Stomach (tissue), 9 donors: ENCODE measurements around the gene HS6ST1. TPM values are rescaled to one million over a fixed set of nuclear protein-coding genes. Genes with fewer than 3 reads are reported as not detected.

Experiments used
- DNase-seq, 2 donors: peaks; one replicate each; pipeline versions ENCODE4 v3.0.0 to v3.0.0-alpha.2; 2013 to 2019
- H3K27ac ChIP-seq, 5 donors: fragments of 200-600 bp in 4 of 5; sonication (generic) in 4 of 5; one replicate each; pipeline ENCODE4 v1.5.1; 2013 to 2019; ENCODE audit warnings: mild to moderate bottlenecking in 1 of 5, moderate library complexity in 1 of 5
- H3K27me3 ChIP-seq, 3 donors: fragments of 200-600 bp; sonication (generic); one replicate each; pipeline ENCODE4 v1.5.1; 2017 to 2019; ENCODE audit warnings: mixed run types in 1 of 3
- H3K36me3 ChIP-seq, 4 donors: fragments of 200-600 bp; sonication (generic); 1 replicate in 3 of 4; 2 replicates in 1 of 4; pipeline ENCODE4 v1.5.1; 2016 to 2019
- H3K4me1 ChIP-seq, 4 donors: fragments of 200-600 bp; sonication (generic); one replicate each; pipeline ENCODE4 v1.5.1; 2016 to 2019
- H3K4me3 ChIP-seq, 4 donors: fragments of 200-600 bp; sonication (generic) in 3 of 4; one replicate each; pipeline ENCODE4 v1.5.1; 2016 to 2019; ENCODE audit warnings: mild to moderate bottlenecking in 1 of 4
- H3K9me3 ChIP-seq, 4 donors: fragments of 200-600 bp; sonication (generic); one replicate each; pipeline ENCODE4 v1.5.1; 2016 to 2019
- EP300 ChIP-seq: sonication (generic); formaldehyde crosslinking; IDR thresholded peaks from one replicate; pipeline ENCODE4 v1.6.1; 2017; ENCODE audit warnings: antibody characterized with exemption
- POLR2A ChIP-seq, 4 donors: fragments of 450-650 bp; IDR thresholded peaks; one replicate each; pipeline ENCODE4 v1.6.1; 2016; ENCODE audit warnings: antibody characterized with exemption in 4 of 4, control low read depth in 2 of 4, mild to moderate bottlenecking in 1 of 4, moderate library complexity in 1 of 4
- POLR2AphosphoS5 ChIP-seq, 3 donors: sonication (generic); formaldehyde crosslinking; IDR thresholded peaks; one replicate each; pipeline ENCODE4 v1.6.1; 2016; ENCODE audit warnings: antibody characterized with exemption in 3 of 3
- WGBS, 5 donors: extraction: QIAGEN DNeasy Blood & Tissue Kit in 3 of 5; methylation state at CpG; one replicate each; pipeline versions ENCODE4 v1.1.5 to v1.1.7; 2013 to 2018; 5-methylcytosine and 5-hydroxymethylcytosine counted together
- intact Hi-C: fragments of 100-400 bp; cut with DNase I; formaldehyde crosslinking; loops from one replicate; pipeline ENCODE4 v1.15.1; 2023; ENCODE audit warnings: low total_unique reads
- polyA plus RNA-seq, 3 donors: library from polyadenylated mRNA; stranded (reverse); fragments of 200-250 nt; gene quantifications; one replicate each; pipeline ENCODE4 v1.2.3, GENCODE V29; 2013
- total RNA-seq, 5 donors: library from RNA; depleted of rRNA; stranded (reverse); fragments of >200 nt; gene quantifications; one replicate each; pipeline versions ENCODE4 v1.1.0 to v1.2.3, GENCODE V29; 2014 to 2016
- TF ChIP-seq, protein P1 (sequence below), 7 experiments: fragments of 450-650 bp in 4 of 7; fragments of 200-600 bp in 3 of 7; sonication (generic) in 3 of 7; IDR thresholded peaks; one replicate each; pipeline ENCODE4 v1.5.1; 2016 to 2019; ENCODE audit warnings: antibody characterized with exemption in 7 of 7, control low read depth in 2 of 7, mild to moderate bottlenecking in 1 of 7
- donor health status: healthy with polysubstance abuse.
- donor health status: Bipolar disorder and iron deficiency.
- donor health status: healthy.

Gene HS6ST1
- total and polyA plus RNA-seq, 8 donors: 2.9 to 178 (median 12.8) TPM

GRCh38 chr2:128342550-128342949 is 23.9 kb upstream of the HS6ST1 start:
- Histone ChIP-seq H3K27ac (no peak overlapping the region), H3K4me3 (no peak overlapping the region), H3K4me1 (peaks cover 3 to 9% (median 5%) of the 10 kb centered on the region in 4 donors), H3K27me3 (no peaks in the 10 kb centered on the region), H3K36me3 (no peaks in the 10 kb centered on the region), H3K9me3 (peaks cover 0 to 5% (median 0%) of the 10 kb centered on the region in 4 donors)
- no peak for DNase-seq
- WGBS, 5 donors: 69 to 81% (median 76%) methylated on average over 3 of the region's 3 CpGs
- intact Hi-C loops: no loop called here
- TF ChIP-seq POLR2A (IDR thresholded peaks at IDR 0.05): no peak
- TF ChIP-seq, protein P1, sequence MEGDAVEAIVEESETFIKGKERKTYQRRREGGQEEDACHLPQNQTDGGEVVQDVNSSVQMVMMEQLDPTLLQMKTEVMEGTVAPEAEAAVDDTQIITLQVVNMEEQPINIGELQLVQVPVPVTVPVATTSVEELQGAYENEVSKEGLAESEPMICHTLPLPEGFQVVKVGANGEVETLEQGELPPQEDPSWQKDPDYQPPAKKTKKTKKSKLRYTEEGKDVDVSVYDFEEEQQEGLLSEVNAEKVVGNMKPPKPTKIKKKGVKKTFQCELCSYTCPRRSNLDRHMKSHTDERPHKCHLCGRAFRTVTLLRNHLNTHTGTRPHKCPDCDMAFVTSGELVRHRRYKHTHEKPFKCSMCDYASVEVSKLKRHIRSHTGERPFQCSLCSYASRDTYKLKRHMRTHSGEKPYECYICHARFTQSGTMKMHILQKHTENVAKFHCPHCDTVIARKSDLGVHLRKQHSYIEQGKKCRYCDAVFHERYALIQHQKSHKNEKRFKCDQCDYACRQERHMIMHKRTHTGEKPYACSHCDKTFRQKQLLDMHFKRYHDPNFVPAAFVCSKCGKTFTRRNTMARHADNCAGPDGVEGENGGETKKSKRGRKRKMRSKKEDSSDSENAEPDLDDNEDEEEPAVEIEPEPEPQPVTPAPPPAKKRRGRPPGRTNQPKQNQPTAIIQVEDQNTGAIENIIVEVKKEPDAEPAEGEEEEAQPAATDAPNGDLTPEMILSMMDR (IDR thresholded peaks at IDR 0.05): no peak
- TF ChIP-seq EP300: no peak

- no peak overlapping the region for H3K4me3 ChIP-seq
- no peaks in the 10 kb centered on the region for H3K4me1 ChIP-seq
- peaks cover 0 to 5% (median 0%) of the 10 kb centered on the region in 4 donors for H3K9me3 ChIP-seq
- DNase-seq: no peak
- 86 to 93% (median 89%) methylated on average over 3 of the region's 3 CpGs for WGBS, 5 donors
- no peaks in the 10 kb centered on the region for H3K27me3 ChIP-seq
- H3K36me3 ChIP-seq: no peaks in the 10 kb centered on the region
- intact Hi-C loops: no loop called here
- no peak overlapping the region for H3K27ac ChIP-seq
- no peak for TF ChIP-seq EP300
- no peak for TF ChIP-seq POLR2AphosphoS5 (IDR thresholded peaks at IDR 0.05)
- TF ChIP-seq, protein P1 (IDR thresholded peaks at IDR 0.05): no peak
Observed at GRCh38 chr2:128341621-128342020, 23.0 kb upstream of the HS6ST1 start.

- 63 to 95% (median 92%) methylated on average over 2 of the region's 2 CpGs for WGBS, 5 donors
- intact Hi-C loops: loop anchor here (10.0 kb wide), 1 partner anchor 213 kb away; no protein-coding TSS in a partner anchor
- TF ChIP-seq EP300 (no peak), POLR2AphosphoS5 (IDR thresholded peaks at IDR 0.05) (no peak), POLR2A (IDR thresholded peaks at IDR 0.05) (no peak)
- TF ChIP-seq, protein P1 (IDR thresholded peaks at IDR 0.05): no peak
Observed at GRCh38 chr2:128332091-128332634, 13.5 kb upstream of the HS6ST1 start.

DNA sequence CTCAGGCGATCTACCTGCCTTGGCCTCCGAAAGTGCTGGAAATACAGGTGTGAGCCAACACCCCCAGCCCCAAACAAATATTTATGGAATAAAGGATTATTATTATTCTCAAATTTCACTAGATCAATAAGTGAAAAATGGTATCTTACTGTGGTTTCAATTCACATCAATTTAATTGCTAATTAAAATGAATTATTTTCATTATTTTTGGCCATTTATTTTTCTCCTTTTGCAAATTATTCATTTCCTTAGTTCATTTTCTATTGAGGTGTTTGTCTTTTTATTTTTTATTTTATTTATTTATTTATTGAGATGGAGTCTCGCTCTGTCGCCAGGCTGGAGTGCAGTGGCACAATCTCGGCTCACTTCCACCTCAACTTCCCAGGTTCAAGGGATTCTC is 11.9 kb upstream of the HS6ST1 start:
- DNase-seq: no peak
- Histone ChIP-seq H3K27me3 (no peaks in the 10 kb centered on the region), H3K9me3 (peaks cover 0 to 23% (median 14%) of the 10 kb centered on the region in 4 donors), H3K27ac (no peak overlapping the region), H3K36me3 (no peaks in the 10 kb centered on the region), H3K4me3 (no peak overlapping the region), H3K4me1 (peaks cover 0 to 7% (median under 1%) of the 10 kb centered on the region in 4 donors)
- TF ChIP-seq POLR2A (IDR thresholded peaks at IDR 0.05) (no peak), POLR2AphosphoS5 (IDR thresholded peaks at IDR 0.05) (no peak), EP300 (no peak)
- TF ChIP-seq, protein P1 (IDR thresholded peaks at IDR 0.05): no peak
- intact Hi-C loops: loop anchor here (10.0 kb wide), 1 partner anchor 214 kb away; no protein-coding TSS in a partner anchor
- 95 to 98% (median 98%) methylated on average over 5 of the region's 5 CpGs for WGBS, 5 donors

More at GRCh38 chr2:128332091-128332634, 13.5 kb upstream of the HS6ST1 start:
- Histone ChIP-seq H3K27me3 (no peaks in the 10 kb centered on the region), H3K9me3 (peaks cover 0 to 27% (median 16%) of the 10 kb centered on the region in 4 donors), H3K4me1 (no peaks in the 10 kb centered on the region), H3K27ac (no peak overlapping the region), H3K4me3 (no peak overlapping the region), H3K36me3 (no peaks in the 10 kb centered on the region)
- DNase-seq: no peak
